GM18499 (cell line): ENCODE measurements around the gene TUBA3C.

ENCODE experiments used
- ATAC-seq: cut with Tn5 transposase; IDR thresholded peaks from one replicate; pipeline ENCODE4 v1.9.1; 2021; ENCODE audit warnings: moderate number of reproducible peaks; ENCODE audit not compliant: insufficient read depth, unreplicated experiment

The TUBA3C gene

DNA sequence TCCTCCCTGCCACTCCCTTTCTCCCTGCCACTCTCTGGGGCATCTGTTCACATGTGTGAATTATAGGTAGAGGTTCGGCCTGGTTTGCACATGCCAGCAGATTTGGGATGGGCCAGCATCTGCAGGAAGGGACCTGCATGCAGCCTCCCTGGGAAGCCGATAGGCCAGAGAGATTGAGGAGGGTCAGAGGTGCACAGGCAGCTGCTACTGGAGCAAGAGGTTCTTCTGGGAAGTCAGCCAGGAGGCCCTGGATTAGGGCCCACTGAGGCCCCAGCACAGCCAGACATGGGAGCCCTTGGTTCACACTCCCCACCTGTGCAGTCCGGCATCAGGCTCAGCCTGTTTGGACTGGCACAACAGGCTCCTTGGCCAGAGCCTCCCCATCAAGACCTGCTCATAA, 12.1 kb downstream of the TUBA3C start:
- ATAC-seq = no peak

DNA sequence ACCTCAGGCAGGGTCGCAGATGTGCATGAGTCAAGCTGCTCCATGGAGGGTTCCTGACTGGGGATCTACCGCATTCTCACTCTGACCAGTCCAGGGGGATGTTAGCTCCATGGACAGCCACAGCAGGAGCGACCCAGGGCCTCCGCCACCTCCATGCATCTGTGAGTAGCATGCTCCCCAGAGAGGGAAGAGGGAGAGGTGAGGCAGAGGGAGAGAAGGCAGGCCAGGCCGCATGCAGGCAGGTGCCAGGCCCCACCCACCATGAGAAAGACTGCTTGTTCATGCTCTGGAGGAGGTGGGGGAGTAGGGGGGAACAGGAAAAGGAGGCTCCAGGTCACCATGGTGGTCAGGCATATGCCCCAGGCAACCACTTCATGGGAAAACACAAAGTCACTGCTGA, 20.3 kb downstream of the TUBA3C start:
- no peak for ATAC-seq

DNA sequence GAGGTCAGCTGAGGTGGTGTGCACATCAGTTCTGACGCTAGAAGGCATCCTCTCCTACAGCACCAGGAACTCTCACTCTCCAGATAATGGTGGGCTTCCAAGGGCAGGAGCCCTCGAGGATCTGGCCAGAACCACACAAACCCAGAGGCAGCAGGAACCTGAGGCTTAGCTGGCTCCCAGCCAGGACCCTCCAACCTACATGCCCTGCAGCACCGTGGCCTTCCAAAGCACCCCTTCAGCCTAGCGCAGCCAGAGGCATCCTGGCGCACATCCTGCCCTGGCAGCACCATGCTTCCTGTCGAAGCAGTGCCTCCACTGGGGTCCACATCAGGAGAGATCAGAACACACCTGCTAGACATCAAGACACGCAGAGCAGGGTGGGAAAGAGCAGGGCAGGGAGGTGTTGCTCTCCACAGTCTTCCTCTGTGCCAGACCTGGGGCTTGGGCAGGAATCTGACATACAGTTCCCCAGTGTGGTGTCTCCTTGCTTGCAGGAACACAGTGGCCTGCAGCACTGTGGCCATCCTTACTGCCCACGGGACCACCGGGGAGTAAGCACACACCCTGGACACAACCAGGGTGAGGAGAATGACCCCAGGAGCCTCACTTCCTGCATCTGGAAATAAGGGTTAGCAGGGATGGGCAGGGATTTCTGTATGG, 21.7 kb downstream of the TUBA3C start:
- no peak for ATAC-seq

DNA sequence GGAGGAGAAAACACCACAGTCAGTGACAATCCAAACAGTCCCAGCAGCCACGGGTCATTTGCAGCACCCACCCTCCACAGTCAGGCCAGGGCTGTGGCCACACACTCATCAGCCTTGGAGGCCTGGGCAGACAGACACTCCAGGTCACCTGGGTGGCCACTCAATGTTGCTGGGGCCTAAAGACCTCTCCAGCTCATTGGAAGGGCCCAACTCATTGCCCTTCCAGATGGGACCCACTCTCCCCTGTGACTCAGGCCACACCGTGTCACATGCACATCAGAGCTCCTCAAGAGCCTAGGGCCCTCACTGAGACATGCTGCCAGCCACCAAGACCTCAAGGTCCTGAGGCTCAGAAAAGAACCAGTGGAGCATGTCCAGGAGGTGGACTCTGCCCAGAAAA, 22.4 kb downstream of the TUBA3C start:
- ATAC-seq = no peak

DNA sequence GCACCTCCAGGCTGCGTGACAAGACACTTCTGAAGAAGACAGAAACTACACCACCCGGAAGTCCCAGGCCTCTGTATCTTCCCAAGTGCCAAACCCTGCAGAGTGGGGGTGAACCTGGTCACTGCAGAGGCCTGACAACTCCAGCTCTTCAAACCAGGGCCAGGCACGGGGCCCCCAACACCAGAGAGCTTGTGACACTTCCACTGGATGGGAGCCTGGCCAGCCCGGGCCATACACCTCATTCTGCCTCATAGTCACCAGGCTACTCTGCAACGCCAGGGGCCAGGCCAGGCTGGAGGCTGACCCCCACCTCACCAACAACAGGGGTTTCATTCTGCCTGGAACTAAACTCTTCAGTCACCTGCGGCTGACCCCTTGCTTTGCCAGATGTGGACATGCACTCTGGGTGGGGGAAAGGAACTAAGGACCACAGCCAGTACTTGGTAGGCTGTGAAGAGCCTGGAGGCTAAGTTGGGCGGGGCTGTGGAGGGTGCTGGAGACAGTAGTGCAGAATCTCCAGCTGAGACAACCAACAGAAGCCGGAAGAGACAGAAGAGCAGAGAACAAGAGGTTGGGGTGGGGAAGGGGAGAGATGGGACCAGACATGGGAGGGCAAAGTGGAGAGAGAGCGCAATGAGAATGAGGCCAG, 23.0 kb downstream of the TUBA3C start:
- ATAC-seq = no peak

DNA sequence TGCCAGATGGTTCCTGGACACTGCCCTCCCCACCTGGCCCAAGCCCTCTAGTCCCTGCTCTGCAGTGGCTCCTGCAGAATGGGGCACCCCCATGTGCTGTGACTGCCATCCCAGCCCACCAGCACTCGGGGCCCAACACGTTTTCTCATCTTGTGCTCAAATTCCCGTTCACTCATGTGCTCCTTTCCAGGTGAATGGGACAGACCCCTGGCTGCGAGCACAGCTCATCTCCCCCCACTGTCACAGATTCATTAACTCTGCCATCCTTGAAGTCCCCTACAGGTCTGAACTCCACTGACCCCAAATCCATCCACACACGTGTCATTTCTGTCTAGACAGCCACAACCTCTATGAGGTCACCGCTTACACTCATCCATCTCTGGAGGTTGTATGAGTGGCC, 23.6 kb downstream of the TUBA3C start:
- no peak for ATAC-seq

DNA sequence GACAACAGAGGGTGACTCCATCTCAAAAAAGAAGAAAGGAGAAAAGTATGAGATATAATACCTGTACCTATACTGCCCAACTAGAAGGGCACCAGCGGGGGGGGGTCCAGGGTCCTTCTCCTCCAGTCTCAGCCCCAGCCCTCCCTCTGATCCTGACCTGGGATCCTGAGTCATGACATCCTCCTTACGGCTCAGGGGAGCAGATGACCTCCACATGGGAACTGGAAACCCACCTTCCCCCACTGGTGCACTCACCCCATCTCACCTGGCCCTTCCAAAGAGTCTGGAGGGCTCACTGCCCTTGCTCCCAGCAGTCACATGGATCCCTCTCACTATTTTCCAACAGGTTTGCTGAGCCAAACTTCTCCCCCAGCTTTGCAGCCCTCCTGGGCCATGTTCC, 24.2 kb downstream of the TUBA3C start:
- ATAC-seq = no peak

DNA sequence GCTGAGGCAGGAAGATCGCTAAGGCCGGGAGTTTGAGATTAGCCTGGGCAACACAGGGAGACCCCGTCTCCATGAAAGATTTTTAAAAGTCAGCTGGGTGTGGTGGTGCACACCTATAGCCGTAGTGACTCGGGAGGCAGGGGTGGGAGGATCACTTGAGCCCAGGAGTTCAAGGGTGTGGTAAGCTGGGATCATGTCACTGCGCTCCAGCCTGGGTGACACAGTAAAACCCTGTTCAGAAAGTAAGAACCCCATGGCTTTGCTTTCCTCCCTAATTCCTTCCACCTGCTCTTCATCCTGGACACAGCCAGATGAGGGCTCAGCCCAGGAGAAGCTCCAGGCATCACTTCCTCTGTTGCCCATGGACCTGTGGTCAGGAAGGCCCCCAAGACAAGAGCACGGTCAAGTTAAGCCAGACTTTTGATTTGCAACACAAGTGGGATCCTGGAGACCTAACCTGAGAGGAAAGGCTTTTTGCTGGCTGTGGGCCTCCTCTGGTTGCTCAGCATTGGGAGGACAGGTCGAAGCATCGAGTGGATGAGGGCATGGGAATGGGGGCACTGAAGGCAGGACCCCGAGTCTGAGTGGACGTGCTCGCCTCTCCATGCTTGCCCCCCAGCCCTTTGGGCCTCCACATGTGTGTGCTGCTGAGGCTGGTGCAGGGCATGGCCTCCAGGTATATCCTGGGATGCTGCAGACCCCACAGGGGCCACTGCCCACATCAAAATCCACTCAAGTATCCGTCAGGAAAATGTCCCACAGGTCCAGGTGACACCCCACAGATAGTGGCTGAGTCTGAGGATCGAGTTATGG, 25.4 kb downstream of the TUBA3C start:
- no peak for ATAC-seq

DNA sequence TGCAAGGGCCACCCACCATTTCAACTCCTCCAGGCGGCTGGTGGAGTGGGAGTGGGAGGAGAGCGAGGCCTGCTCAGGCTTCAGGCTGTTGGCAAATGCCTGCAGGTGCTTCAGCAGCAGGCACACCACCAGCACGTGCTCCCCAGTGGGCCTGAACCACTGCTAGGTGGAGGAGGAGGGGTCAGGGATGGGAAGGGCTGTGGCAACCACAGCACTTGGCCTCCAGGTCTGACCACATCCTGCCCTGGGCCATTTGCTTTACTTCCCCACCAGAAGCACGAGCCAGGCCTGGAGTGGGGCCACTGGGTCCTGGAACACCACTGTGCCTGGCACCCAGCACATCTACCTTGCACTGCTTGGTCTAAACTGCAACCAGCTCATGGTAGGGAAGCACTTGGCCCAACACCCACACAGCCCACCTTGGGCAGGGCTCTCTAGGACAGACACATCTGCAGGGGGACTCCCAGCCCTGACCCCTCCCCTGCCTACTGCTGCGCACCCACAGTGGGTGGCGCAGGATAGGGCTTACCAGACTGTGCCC, 26.2 kb downstream of the TUBA3C start:
- no peak for ATAC-seq

DNA sequence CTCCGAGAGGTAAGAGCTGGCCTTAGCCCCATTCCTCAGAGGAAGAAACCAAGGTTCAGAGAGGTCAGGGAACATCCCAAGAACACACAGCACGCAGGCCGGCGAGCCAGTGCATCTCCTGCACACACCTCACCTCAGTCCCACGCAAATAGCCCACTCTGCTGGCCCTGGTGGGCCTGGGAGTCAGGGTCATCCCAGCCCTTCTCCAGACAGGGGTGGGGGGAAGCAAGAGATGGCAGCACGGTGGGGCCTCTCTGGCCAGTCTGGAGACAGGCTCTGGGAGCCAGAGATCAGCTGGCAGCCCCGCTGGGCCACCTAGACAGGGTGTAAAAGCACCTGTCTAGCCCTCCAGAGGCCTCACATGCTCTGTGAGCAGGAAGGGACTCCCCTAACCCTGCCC, 26.8 kb downstream of the TUBA3C start:
- ATAC-seq = no peak

DNA sequence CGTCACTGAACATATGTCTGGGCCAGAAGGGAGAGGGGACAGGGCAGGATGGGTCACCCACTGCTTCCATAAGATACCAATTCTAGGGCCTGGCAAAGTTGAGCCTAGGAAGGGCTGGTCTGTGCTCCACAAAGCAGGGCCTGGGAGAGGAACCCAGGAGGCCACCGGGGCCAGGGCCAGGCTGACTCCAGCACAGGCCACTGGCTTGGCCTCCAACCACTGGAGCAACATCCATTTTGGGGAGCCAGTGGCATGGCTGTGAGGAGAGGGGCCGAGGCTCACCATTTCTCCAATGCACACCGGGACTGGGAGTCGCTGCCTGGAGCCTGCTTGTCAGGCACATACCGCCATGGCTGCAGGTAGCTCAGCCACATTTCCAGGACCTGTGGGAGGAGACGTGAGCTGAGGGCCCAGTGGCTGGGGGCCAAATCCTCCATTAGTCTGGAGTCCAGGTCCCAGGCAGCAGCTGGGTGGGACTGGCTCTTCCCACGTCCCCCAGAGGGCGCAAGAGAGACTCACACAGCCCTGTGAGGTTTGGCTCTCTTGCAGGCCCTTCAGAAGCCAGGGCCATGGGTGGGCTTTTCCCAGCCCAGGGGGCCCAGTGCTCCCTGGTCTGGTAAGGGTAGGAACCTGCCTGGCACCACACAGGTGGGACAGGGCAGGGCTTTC, 27.7 kb downstream of the TUBA3C start:
- no peak for ATAC-seq

DNA sequence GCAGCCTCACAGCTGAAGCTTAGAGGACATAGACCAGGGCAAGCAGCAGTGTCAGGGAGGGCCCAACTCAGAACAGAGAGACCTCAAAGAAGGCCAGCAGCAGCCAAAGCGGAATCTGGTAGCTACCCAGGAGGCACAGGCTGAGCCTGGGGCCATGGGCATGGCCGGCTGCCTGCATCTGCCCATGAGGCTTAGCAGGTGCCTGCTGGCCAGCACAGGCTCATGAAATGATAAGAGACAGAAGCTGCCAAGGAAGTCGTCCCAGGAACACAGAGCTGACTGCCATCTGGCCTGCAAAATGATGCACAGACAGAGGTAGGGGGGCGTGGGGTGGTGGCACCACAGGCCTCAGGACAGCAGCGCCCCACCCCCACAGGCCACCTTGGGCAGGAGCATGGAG, 29.2 kb downstream of the TUBA3C start:
- no peak for ATAC-seq

DNA sequence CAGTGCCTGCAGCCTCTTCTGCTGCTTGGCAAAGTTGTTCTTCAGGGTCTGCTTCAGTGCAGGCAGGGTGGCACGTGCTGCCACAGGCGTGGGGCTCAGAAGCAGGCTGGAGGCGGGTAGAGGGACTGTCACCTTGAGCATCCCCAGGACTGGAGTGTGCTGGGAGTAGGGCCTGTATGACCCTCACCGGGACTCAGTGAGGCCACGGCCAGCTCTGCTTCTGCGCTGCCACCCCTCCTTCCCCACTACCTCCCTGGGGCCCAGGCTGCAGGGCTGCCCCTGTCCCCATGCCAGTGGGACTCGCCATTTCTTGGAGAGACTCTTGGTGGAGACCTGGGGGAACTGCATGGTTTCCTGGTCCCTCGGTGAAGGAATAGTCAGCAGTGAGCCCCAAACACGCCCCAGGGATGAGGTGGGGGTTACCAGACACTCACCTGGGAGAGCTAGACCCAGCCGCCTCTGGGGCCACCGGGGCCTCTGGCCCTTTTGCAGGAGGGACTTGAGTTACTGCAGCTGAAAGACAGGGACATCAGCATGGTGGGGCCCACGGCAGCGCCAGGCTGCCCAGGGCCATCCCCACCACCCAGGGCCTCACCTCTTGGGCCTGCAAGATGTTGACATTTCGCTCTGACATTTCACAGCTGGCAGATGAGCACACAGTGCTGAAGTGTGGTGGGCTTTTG, 29.9 kb downstream of the TUBA3C start:
- ATAC-seq = no peak

DNA sequence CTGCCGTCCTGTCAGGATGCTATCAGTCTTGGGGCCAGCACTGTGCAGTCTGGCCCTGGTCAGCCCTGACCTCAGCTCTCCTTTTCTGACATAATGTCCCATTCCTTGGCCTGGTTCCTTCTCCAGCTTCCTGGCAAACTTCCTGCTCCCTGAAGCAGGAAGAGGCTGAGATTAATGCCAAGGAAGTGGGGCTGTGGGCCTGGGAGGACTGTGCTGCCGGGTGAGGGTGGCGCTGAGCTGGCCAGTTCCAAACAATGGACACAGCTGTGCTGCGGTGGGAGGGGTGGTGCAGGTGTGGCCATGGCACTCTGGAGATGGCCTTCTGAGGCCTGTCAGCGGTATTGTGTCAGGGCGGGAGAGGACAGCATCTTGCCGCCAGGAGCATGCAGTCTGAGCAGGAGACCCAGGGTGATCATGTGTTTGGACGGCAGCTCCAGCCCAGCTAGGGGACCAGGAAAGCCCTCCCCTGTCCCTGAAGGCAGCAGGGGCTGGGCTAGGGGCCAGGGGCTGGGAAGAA, 30.9 kb downstream of the TUBA3C start:
- no peak for ATAC-seq

DNA sequence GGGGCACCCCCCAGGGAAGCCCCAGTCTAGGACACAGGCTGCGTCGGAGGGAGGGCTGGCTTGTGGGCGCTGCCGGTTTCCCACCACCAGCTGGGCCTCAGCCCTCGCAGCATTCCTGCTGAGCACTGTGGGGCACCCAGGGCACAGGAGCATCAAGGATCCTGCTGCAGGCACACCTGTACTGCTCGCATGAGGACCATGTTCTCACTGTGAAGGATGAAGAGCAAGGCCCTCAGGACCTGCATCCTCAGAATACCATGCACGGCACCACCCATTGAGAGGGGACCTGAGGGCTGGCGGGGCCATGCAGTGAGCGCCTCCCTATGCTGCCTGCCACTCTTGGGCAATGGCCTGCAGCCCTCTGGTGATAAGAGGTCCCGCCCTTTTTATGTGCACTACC, 31.4 kb downstream of the TUBA3C start:
- ATAC-seq = no peak

DNA sequence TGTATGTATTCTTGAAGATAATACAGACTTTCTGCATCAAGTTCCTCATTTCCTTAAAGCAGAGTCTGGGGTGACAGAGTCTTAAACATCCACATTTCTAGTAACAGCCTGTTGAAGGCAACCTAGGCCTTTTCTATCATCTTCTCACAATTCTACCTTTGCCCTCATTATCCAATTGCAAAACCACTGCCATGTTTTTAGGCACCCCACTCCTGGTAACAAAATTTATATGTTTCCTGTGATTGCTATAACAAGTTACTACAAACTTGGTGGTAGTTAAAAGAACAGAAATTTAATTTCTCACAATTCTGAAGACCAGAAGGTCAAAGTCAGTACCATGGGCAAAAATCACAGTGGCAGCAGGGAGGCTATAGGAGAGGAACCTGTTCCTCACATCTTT, 33.1 kb downstream of the TUBA3C start:
- no peak for ATAC-seq
